Activated CD4-positive, alpha-beta T cell treated with anti-CD3 and anti-CD28 coated beads, Interleukin-2, amount 50 U/mL, for 1 hour (primary cell): Measurements from ENCODE around the gene DTX1.

Source experiments
- DNase-seq: peaks from one replicate; pipeline ENCODE4 v3.0.0-alpha.2; 2020

DTX1 gene

GRCh38 chr12:113055594-113056380 lies 743 bp upstream of the DTX1 start:
- no peak for DNase-seq

GRCh38 chr12:113056381-113056630 lies 224 bp upstream of the DTX1 start:
- DNase-seq = no peak

- DNase-seq = no peak
Observed at GRCh38 chr12:113057565-113058485, 1.3 kb downstream of the DTX1 start.

- no peak for DNase-seq
Observed at GRCh38 chr12:113058553-113058952, 2.0 kb downstream of the DTX1 start.

- DNase-seq = no peak
Observed at GRCh38 chr12:113059071-113059595, 2.6 kb downstream of the DTX1 start.

- DNase-seq = no peak
Observed at GRCh38 chr12:113060336-113060960, 3.9 kb downstream of the DTX1 start.

GRCh38 chr12:113061061-113061694 lies 4.6 kb downstream of the DTX1 start:
- DNase-seq = no peak

GRCh38 chr12:113062502-113063395 lies 6.2 kb downstream of the DTX1 start:
- no peak for DNase-seq

GRCh38 chr12:113063396-113064350 lies 7.1 kb downstream of the DTX1 start:
- DNase-seq = no peak

GRCh38 chr12:113064395-113065125 lies 8.0 kb downstream of the DTX1 start:
- DNase-seq = no peak

GRCh38 chr12:113065126-113066007 lies 8.8 kb downstream of the DTX1 start:
- DNase-seq = no peak

- no peak for DNase-seq
Observed at GRCh38 chr12:113066813-113067400, 10.4 kb downstream of the DTX1 start.

- no peak for DNase-seq
Observed at GRCh38 chr12:113067987-113068935, 11.7 kb downstream of the DTX1 start.

GRCh38 chr12:113069149-113069548 lies 12.6 kb downstream of the DTX1 start:
- no peak for DNase-seq

GRCh38 chr12:113069751-113070116 lies 13.2 kb downstream of the DTX1 start:
- no peak for DNase-seq

- DNase-seq = no peak
Observed at GRCh38 chr12:113070117-113070906, 13.8 kb downstream of the DTX1 start.
